Mucosa of descending colon (tissue), 3 donors: ENCODE data around the gene ITGB5. TPM values are rescaled to one million over a fixed set of nuclear protein-coding genes. Genes with fewer than 3 reads are reported as not detected.
A peak's percentile ranks its signal among the peaks of the same experiment; 100 is the strongest.

ENCODE experiments used
- ATAC-seq: fragments of 200-7000 bp; cut with Tn5 transposase; one replicate; pipeline ENCODE4 v1.9.1; 2020; ENCODE audit warnings: mild to moderate bottlenecking, moderate library complexity
- DNase-seq, 3 donors: peaks; one replicate each; pipeline ENCODE4 v3.0.0-alpha.2; 2020
- H3K36me3 ChIP-seq: fragments of 200-600 bp; one replicate; pipeline ENCODE4 v1.8.0; 2021; ENCODE audit warnings: low read depth, mild to moderate bottlenecking
- H3K4me1 ChIP-seq: fragments of 200-600 bp; one replicate; pipeline ENCODE4 v1.8.0; 2021; ENCODE audit warnings: low read depth, mild to moderate bottlenecking
- H3K4me3 ChIP-seq: fragments of 200-600 bp; one replicate; pipeline ENCODE4 v1.8.0; 2021; ENCODE audit warnings: mild to moderate bottlenecking
- H3K9me3 ChIP-seq: fragments of 200-600 bp; one replicate; pipeline ENCODE4 v1.8.0; 2021; ENCODE audit warnings: mild to moderate bottlenecking
- CTCF ChIP-seq: fragments of 200-600 bp; IDR thresholded peaks from one replicate; pipeline ENCODE4 v1.8.0; 2022; ENCODE audit warnings: antibody characterized with exemption, mild to moderate bottlenecking
- intact Hi-C, 2 donors: fragments of 100-400 bp; cut with DNase I in 1 of 2; cut with micrococcal nuclease in 1 of 2; formaldehyde crosslinking; loops; one replicate each; pipeline versions ENCODE4 v1.11.0 to v1.11.1; 2022; cut with DNase I, micrococcal nuclease
- long read RNA-seq, 2 donors: library from polyadenylated mRNA; unstranded; transcript quantifications; one replicate each; pipeline ENCODE4 v2.0.0, GENCODE V29; 2019 to 2021
- total RNA-seq, 3 donors: library from RNA; stranded (reverse); fragmentation: NEBNext Ultra II Directional in 2 of 3; extraction: Animal tissue kit (Norgen Biotek cat#: 25700) in 2 of 3; gene quantifications; one replicate each; pipeline versions ENCODE4 v1.2.1 to v1.2.4, GENCODE V29; 2021 to 2023
- donor health status: DM: no; HTN: no; CAD: no; lungs with moderate emphysema.
- donor health status: DM: no; HTN: no; CAD: no.
- donor health status: DM: no; HTN: yes; CAD: no.

The ITGB5 gene
- 100 to 1,000 TPM in 1 of 3 donors, 10 to 100 TPM in 2; 67.9 to 102 (median 69.6) TPM for total RNA-seq
- long read RNA-seq, donor 1, full-length matches to known transcripts = 213 of 275 reads
- long read RNA-seq, donor 1, partial matches to known transcripts = 22 of 275 reads
- long read RNA-seq, donor 1, other reads (novel, unspliced or antisense) = 40 of 275 reads
- long read RNA-seq, donor 2, partial matches to known transcripts = 1 of 2 reads
- long read RNA-seq, donor 2, other reads (novel, unspliced or antisense) = 1 of 2 reads

- intact Hi-C loops = no loop called here
- ATAC-seq (peak; percentile 87), DNase-seq (peak; percentile 79 to 86 (median 84))
- H3K4me1 ChIP-seq = peaks cover 3% of the 10 kb centered on the region
- no peaks in the 10 kb centered on the region for H3K36me3 ChIP-seq
- H3K9me3 ChIP-seq = no peaks in the 10 kb centered on the region
- TF ChIP-seq CTCF = no peak
- H3K4me3 ChIP-seq = peak within 1 kb of the TSS; percentile 40
These were observed at the start of gene ITGB5 for GRCh38 chr3:124887177-124887931. ITGB5 (minus strand) TSS chr3:124887365; CDS start chr3:124887000, 365 bp downstream.

GRCh38 chr3:124935794-124936542 is 48.8 kb upstream of the ITGB5 start:
- no peaks in the 10 kb centered on the region for H3K36me3 ChIP-seq
- peak; percentile 72 for ATAC-seq
- H3K4me3 ChIP-seq = no peak overlapping the region
- intact Hi-C loops = no loop called here
- TF ChIP-seq CTCF = no peak
- no peaks in the 10 kb centered on the region for H3K9me3 ChIP-seq
- DNase-seq = peak in 1 of 3 donors; percentile 42
- H3K4me1 ChIP-seq = peaks cover 10% of the 10 kb centered on the region

- DNase-seq (no peak), ATAC-seq (no peak)
- Histone ChIP-seq H3K36me3 (no peaks in the 10 kb centered on the region), H3K4me1 (peaks cover 12% of the 10 kb centered on the region), H3K9me3 (no peaks in the 10 kb centered on the region), H3K4me3 (no peak overlapping the region)
- intact Hi-C loops = no loop called here
- no peak for TF ChIP-seq CTCF
These were observed 48.1 kb upstream of the ITGB5 start for GRCh38 chr3:124935264-124935663.

- no peak for TF ChIP-seq CTCF
- peak within 1 kb of the TSS; percentile 41 for H3K4me3 ChIP-seq
- no peaks in the 10 kb centered on the region for H3K36me3 ChIP-seq
- peaks cover 12% of the 10 kb centered on the region for H3K4me1 ChIP-seq
- DNase-seq = peak in 1 of 3 donors; percentile 67
- intact Hi-C loops = no loop called here
- ATAC-seq = peak; percentile 78
- H3K9me3 ChIP-seq = no peaks in the 10 kb centered on the region
These were observed 47.4 kb upstream of the ITGB5 start, which contains the start of gene MUC13 for GRCh38 chr3:124934577-124934976. MUC13 (minus strand) TSS chr3:124934751; CDS start chr3:124934712, 39 bp downstream.

- peak; percentile 44 for TF ChIP-seq CTCF
- Histone ChIP-seq H3K4me1 (peaks cover 8% of the 10 kb centered on the region), H3K9me3 (no peaks in the 10 kb centered on the region), H3K4me3 (no peak overlapping the region), H3K36me3 (no peaks in the 10 kb centered on the region)
- intact Hi-C loops = loop anchor here in 1 of 2 donors (2.0 kb wide), 1 partner anchor 58 kb away; no protein-coding TSS in a partner anchor
- ATAC-seq (peak; percentile 46), DNase-seq (peak in 1 of 3 donors; percentile 91)
These were observed 41.4 kb upstream of the ITGB5 start for GRCh38 chr3:124928333-124929202.
